GM19025 (cell line): ENCODE results near the gene SMAD6.

Experiments used
- ATAC-seq: cut with Tn5 transposase; IDR thresholded peaks from one replicate; pipeline ENCODE4 v1.9.1; 2021; ENCODE audit warnings: mild to moderate bottlenecking, low read depth, moderate library complexity; ENCODE audit not compliant: unreplicated experiment

The SMAD6 gene

DNA sequence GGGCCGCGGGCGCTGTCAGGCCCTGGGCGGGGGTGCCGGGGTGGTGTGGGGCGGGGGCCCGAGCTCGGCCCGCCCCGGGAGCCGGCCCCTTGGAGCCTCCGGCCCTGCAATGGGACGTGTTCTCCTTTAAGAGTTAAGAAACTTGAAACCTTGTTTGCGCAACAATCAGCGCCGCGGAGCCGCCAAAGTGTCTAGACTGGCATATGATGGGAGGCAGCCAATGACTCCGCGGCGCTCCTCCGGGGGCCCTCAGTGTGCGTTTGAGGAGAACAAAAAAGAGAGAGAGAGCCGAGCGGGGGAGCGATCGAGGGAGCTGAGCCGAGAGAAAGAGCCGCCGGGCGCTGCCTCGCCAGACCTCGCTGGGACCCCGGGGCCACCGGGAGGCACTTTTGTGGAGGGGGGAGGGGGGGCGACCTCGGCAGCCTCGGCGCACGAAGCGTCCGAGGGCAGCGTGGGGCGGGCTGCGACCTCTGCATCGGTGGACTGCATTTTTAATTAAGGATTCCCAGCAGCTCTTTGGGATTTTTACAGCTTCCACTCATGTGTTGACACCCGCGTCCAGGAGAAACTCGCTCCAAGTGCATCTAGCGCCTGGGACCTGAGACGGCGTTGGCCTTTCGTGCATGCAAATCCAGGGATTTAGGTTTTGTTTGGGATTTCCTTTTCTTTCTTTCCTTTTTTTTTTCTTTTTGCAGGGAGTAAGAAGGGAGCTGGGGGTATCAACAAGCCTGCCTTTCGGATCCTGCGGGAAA is at the start of gene SMAD6:
Gene SMAD6, plus strand, starts transcription at position 202 of the 752 bp plus-strand sequence. CDS start 1,023 bp downstream, outside the sequence.
- ATAC-seq = no peak

DNA sequence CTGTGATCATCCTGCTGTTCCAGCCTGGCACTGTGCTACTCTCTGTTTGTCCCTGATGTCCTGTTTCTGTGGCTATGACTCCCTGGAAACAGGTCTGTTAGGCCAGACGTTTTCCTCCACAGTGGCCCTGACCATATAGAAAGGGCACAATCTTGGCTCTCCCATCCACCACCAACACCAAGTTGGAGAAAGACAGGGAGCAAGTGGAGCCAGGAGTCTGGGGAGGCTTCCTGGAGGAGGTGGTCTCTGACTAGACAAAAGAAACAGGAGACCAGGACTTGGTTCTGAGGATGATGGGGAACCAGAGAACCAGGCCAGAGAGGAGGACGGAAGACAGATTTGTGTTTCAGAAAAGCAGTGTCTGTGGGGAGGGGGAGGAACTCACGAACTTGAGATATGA is 49.2 kb upstream of the SMAD6 start:
- no peak for ATAC-seq

DNA sequence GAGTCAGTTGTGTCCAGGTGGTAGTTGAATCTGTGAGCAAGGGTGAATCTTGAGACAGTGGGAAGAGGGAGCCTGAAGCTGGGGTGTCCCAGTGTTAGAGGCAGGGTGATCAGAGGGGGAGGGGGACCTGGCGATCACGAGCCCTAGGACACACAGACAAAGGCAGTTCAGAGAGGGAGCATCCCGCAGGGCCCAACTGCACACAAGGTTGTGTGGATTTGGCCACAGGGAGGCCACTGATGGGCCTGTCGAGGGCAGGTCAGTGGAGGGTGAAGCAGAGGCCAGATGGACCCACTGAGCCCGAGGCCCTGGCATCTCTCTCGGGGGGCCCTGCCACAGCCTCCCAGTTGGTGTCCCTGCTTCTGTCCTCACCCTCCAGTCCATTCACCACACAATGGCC is 48.6 kb upstream of the SMAD6 start:
- ATAC-seq = no peak

DNA sequence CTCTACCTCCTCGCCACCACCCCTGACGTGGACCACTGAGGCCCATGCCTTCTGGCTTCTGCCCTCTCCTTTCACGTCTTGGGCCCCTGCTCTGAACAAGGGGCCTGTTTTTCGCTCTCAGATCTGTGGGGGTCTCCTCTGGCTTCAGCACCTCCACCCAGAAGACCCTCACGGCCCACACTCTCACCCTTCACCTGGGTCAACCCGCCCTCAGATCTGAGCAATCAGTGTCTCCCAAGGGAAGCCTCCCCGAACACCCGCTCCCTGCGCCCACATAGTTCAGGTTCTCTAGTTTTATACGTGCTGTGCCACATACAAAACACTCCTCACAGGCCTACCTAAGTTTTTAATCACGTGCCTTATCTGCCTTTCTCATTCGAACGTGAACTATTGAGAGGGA is 48.2 kb upstream of the SMAD6 start:
- no peak for ATAC-seq

DNA sequence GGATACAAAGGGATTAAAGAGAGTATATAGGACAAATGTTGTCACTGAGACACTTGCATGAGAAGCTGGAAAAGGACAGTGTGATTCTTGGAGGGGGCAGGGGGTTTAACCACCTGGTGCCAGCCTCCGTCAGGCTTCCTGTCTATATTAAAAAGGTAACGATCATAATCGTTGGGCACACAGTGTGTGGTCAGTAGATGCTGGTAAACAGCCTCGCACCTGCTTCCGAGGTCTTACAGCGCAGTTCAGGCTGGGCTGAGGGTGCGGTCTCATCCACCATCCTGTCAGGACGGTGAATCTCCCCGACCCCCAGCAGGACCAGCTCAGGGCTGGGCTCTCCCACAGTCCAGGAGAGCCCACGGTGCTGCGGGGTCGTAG is 47.7 kb upstream of the SMAD6 start:
- ATAC-seq = no peak

DNA sequence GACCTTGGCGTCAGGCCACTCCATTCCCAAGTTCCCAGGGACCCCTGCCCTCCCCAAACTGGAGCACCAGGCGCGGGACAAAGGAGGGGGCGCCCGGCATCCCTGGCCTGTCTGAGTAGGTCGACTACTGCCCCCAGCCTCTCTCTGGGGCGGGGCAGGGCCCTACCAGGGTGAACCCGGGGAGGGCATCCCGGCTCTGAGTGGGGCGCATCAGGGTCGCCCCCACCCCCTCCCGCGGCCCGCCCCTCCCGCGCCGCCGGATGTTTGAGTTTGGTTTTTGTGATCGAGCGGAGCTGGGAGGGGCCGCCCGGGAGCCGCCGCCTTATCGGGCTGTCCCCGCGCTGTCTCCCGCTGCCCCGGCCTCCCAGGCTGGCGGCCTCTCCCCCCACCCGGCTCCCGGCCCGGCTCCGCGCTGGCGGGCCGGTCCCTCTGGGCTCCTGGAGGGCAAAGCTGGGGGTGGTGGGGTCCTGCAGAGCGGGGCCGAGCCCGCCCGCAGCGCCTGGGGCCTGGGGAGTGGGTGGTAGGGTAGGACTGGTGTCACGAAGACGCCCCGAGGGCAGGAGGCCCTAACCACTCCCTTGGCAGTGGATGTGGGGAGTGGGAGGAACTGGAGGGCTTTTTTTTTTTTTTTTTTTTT is 47.2 kb upstream of the SMAD6 start:
- no peak for ATAC-seq

DNA sequence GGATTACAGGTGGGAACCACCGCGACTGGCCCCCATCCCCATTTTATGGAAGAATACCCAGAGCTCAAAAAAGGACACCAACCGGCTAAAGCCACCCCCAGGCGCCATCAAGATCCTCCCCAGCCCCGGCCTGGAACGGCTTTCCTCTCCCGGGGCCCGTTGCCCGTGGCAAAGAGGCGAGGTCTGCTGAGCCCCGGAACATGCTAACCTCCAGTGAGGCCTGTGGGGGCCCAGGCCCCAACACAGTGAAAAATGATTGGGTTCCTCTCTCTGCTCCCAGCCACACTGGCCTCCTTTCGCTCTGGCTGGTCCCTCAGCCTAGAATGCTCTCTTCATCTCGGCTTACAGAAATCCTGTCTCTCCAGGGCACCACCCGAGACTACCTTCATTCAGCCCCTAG is 46.5 kb upstream of the SMAD6 start:
- no peak for ATAC-seq

DNA sequence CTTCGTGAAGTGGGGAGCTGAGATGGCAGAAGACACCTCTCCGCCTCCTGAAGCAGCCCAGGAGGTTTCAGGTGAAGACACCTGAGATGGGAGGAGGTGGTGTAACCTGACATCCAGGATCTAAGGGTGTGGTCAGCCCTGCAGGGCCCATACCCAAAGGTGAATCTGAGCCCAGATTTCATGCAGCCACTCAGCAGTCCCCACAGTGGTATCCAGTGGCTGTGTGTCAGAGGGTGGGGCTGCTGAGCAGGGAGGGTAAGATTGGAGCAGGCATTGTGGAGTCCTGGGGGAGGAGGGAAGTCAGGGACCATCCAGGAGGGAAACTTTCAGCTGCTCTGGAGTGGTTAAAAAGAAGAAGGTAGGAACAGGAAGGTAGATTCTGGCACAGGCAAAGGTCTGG is 46.0 kb upstream of the SMAD6 start:
- ATAC-seq = no peak

DNA sequence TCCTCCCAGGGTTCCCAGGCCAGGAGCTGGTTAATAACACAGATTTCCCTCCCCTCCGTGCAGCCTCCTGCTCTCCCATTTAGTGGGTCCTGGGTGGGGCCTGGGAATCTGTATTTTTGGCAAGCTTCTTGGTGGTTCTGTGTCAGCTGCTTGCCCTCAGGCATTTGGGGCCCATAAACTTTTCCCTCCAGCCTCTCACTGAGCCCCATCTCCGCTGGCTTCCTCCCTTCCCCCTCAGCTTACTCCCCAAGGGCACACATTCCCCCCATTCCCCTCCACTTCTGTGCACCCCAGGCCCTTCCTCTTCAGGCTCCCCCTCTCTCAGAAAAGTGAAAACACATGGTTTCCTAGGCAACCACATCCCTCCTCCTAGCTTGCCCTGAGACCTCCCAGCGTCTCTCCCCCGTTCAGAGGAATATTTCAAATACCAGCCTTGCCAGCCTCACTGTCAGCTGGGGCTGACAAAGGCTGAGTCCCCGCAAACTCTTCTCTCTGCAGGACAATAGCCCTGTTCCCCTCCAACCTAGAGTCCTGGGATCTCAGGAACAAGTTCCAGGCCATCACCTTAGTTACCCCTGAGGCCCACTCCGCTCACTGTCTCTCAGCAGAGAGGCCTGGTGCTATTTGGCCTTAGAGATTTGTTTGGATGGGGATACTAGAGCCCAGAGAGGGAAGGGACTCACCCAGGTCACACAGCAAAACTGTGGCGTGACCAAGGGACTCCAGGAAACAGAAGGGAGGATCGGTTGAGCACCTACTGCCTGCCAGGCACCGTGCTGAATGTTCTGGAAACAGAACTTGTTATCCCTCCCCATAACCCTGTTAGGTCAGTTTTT is 44.6 kb upstream of the SMAD6 start:
- no peak for ATAC-seq

DNA sequence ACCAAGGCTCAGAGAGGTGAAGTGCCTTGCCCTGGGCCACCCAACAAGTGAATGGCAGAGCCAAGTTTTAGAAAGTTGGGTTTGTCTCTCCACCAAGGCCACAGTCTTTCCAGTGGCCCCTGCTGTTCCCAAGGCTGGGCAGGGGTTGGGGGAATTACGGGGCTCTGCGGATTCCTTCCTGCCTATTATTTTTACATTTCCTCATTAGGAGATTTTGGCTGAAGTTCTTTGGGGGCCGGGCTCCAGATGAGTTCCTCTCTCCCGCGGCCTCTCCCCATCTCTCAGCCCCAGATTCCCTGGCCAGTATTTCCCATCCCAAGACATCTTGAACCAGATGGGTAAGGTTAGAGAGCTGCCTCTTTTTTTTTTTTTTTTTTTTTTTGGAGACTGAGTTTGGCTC is 44.0 kb upstream of the SMAD6 start:
- ATAC-seq = no peak

DNA sequence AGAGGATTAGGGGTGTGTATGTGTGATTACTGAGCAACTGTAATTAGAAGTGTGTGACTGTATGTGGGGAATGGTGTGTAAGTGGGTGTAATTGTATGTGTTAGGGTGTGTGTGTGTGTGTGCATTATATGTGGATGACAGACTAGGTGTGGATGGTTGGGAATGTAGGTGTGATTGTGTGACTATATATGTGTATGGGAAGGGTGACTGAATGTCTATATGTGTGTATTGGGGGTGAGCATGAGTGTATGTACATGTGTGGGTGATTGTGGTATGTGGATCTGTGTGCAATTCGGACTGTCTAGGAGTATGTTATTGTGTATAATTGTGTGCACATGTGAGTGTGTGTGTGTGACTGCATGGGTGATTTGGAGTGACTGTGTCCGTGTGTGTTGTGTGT is 43.2 kb upstream of the SMAD6 start:
- no peak for ATAC-seq

DNA sequence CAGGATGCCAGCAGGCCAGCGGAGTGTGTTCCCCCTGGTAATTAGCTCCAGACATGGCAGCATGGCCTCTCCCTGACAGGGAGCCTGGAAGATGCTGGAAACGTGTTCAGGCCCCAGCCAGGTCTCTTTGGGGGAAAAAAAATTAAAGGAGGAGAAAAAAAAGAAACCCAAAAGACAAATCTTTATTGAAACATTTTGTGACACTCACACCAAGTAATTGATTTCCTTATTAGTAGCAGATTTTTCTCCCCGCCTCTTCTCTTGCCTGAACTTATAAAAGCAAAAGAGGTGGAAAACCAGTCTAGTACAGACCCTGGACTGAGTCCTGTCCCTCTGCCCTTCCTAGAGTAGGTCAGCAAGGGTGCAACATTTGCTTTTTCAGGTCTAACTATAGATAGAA is 42.7 kb upstream of the SMAD6 start:
- ATAC-seq = no peak

DNA sequence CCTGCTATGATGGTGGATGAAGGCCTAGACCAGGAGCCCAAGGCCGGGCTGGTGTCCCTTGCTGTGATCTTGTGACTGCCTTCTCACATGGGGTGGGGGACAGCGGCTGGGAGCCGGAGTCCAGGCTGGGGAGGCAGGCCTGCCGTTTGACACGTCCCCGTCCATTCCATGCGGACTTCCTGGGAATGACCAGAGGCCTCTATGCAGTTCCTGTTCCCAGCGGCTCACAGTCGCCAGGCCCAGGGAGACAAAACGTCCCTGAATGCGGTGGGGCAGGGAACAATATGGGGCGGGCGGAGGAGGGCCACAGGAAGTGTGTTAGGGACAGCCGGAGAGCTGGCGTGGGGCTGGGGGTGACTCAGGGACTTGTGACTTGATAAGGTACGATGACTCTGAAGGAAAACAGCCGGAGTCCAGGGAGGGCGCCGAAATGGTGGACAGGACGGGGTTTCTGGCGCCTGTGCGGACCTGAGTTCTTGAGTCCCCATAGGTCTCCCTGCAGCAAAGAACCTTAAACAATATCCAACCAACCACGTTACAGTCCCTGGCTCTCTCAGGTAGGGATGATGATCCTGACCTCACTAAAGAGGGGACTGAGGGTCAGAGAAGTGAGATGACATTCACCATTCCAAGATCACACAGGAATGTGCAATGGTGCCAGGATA is 40.5 kb upstream of the SMAD6 start:
- ATAC-seq = no peak

DNA sequence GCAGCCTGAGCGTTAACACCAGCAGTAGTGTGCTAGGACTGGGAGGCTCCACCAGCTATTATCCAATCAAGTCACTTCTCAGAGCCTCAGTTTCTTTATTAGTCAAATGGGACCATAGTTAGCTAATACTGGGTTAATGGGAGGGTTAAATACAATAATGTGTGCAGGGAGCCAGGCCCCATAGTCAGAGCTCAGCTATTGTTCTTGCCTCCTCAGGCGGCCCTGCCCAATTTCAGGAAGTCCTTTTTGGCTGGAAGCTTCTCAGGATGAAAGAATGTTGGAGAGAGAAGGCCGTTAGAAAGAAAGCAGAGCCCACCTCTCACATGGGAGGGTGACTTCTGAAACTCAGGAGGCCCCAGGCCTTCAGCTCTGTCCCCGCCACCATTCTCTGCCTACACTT is 39.5 kb upstream of the SMAD6 start:
- no peak for ATAC-seq

DNA sequence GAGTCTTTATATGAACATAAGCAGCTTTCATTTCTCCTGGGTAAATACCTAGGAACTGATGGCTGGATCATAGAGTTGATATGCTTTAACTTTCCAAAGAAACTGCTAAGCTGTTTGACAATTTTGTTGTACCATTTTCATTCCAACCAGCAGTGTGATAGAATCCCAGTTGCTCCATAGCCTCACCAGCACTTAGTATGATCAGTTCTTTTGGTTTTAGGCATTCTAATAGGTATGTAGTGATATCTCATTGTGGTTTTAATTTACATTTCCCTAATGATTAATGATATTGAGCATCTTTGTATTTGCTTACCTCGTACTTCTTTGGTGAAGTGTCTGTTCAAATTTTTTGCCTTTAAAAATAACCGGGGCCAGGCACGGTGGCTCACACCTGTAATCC is 38.4 kb upstream of the SMAD6 start:
- no peak for ATAC-seq

DNA sequence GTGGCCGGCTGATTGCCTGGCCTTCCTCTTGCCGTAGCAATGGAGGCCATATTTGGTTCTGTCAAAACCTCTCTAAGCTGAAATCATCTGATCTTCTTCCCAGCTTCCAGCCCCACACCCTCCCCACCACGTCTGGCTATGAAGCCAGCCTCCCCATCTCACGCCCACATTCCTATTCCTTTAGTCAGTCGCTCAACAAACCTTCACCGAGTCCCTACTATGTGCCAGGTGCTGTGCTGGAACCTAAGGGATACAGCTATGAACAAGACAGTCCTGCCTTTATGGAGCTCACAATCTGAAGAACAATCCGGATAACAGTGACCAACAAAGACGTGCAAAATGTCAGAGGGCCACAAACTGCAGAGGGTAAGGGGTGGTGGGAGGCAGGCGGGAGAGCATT is 31.9 kb upstream of the SMAD6 start:
- ATAC-seq = no peak

DNA sequence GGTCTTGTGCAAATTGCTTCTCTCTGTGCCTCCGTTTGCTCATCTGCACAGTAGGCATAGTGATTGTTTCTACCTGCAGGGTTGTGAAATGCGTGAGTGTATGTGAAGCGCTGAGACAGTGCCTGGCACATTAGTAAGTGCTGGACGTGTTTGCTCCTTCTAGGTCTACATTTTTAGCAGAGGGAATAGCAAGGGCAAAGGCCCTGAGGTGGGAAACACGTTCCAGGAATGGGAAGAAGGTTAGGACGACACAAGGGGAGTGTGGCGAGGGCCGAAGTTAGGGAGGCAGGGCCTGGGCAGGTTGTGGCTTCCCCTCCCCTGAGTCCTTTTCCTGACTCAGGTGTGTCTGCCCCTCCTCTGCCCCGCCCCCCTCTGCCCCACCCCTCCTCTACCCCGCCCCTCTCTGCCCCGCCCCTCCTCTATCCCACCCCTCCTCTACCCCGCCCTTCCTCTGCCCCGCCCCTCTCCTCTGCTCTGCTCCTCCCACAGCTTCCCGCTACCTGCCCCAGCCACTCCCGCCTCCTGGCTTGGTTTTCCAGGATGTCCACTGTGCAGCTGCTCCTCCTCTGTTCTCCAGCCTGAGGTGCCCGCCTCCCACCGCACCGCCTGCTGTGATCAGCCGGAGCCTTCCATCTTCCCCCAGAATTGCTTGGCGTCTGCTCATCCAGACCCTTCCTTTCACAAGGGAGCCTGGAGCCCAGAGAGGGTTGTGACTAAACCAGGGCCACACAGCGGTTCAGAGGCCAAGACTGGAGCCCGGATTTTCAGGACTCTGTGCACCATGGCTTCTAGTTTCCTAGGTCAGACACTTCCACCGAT is 31.1 kb upstream of the SMAD6 start:
- ATAC-seq = no peak

DNA sequence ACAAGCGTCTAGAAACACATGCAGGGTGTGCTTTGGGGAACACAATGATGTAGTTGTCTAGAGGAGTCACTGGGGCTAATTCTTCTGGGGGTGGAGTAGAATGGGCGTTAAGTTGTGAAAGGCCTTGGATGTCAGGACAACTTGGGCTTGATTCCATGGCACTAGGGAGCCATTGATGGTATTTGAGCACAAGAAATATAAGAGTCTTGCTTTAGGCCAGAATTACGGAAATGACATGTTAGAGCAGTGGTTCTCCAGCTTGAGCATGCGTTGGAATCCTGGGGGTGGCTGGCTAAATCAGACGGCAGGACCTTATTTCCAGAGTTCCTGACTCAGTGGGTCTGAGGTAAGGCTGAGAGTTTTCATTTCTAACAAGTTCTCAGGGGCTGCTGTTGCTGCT is 29.2 kb upstream of the SMAD6 start:
- ATAC-seq = no peak

DNA sequence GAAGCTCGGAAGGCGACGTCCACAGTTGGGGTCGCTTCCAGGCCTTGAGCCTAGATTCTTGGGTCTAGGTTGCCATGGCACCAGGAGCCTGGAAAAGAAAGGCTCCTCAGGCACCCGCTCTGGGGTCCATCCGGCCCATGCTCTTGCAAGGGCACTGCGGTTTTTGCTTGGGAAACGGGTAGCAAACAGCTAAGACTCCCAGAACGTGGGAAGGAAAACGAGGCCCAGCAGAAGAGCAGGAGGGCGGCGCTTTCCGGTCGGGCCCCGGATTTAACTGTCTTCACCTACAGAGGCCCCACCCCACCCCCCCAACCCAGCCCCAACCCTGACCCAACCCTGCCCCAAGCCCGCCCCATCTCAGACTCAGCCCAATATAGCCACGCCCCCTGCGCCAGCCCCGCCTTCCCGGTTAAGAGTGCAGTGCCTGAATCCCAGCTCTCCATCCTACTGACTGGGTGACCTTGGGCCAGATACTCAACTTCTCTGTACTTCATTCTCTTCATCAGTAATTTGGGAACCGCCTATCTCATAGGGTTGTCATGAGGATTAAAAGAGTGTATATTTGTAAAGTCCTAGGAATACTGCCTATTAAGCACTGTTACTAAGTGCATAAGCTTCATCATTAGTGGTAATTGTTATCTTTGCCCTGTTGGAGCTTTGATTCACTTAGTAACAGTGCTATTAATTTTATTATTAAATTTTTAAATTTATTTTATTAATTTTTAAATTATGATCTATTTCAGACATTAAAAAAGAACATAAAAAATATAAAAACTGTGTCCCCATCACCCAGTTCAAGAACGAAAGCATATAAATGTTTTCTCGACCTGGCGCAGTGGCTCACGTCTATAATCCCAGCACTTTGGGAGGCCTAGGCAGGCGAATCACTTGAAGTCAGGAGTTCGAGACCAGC is 28.4 kb upstream of the SMAD6 start:
- ATAC-seq = no peak
